ENCODE measurements around the gene MORN1. TPM values are rescaled to one million over a fixed set of nuclear protein-coding genes. Genes with fewer than 3 reads are reported as not detected.

MORN1 gene
- total RNA-seq, 1 experiment from 2014 or later, result 23.2 TPM

DNA sequence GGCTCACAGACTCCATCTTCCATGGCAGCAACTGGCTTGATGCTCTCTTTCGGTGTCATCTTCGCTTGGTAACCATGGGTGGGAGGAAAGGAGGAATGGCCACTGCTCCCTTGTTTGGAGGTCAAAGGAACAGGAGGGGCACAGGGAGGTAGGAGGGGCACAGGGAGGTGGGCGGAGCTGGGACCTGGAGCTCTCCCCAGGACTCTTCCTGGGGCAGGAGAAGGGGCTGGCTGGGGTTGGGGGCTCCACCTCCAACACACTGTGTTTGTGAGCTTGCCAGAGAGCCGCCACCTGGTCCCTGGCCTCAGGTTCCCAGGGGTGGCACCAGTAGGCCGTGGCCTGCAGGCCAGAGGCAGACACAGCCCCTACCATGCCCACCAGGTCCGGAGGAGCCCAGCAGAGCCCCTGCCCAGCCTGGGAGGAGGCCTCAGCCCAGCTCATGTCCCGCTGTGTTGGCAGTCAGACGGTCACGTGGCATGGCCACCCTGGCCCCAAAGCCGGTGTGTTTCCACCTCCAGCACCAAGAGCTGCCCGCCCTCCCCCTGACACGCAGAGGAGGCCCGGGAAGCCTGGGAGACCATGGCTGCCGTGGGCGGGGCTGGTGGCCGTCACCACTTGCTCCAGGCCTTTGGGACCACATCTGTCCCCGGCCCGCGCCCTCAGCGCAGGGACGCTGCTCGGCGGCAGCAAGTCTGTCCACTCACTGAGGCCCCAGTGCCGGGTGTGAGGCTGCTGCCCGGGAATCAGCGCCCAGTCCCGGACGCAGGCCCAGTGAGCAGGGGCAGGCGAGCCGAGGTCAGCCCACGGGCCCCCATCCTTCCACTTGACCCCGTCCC is 73.9 kb downstream of the MORN1 start:
- intact Hi-C loops (cut with micrococcal nuclease; ENCODE audit: unreplicated experiment), result no loop called here
- Mint-ChIP-seq H3K4me3 (ENCODE audit: low read depth, unreplicated experiment) (no peak overlapping the region), H3K4me1 (ENCODE audit: low read depth, unreplicated experiment) (no peaks in the 10 kb centered on the region), H3K36me3 (ENCODE audit: insufficient read depth, unreplicated experiment) (peaks cover 11% of the 10 kb centered on the region), H3K27ac (ENCODE audit: unreplicated experiment) (no peak overlapping the region), H3K9me3 (ENCODE audit: low read depth, unreplicated experiment) (no peaks in the 10 kb centered on the region), H3K27me3 (ENCODE audit: unreplicated experiment) (no peaks in the 10 kb centered on the region)
- BruUV-seq (replicated peaks), result no TSS peak
- DNase-seq, result no peak
- TF ChIP-seq, protein P1, sequence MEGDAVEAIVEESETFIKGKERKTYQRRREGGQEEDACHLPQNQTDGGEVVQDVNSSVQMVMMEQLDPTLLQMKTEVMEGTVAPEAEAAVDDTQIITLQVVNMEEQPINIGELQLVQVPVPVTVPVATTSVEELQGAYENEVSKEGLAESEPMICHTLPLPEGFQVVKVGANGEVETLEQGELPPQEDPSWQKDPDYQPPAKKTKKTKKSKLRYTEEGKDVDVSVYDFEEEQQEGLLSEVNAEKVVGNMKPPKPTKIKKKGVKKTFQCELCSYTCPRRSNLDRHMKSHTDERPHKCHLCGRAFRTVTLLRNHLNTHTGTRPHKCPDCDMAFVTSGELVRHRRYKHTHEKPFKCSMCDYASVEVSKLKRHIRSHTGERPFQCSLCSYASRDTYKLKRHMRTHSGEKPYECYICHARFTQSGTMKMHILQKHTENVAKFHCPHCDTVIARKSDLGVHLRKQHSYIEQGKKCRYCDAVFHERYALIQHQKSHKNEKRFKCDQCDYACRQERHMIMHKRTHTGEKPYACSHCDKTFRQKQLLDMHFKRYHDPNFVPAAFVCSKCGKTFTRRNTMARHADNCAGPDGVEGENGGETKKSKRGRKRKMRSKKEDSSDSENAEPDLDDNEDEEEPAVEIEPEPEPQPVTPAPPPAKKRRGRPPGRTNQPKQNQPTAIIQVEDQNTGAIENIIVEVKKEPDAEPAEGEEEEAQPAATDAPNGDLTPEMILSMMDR (IDR thresholded peaks at IDR 0.05; ENCODE audit: unreplicated experiment), result no peak
- CTCF ChIA-PET, result no interaction called here

DNA sequence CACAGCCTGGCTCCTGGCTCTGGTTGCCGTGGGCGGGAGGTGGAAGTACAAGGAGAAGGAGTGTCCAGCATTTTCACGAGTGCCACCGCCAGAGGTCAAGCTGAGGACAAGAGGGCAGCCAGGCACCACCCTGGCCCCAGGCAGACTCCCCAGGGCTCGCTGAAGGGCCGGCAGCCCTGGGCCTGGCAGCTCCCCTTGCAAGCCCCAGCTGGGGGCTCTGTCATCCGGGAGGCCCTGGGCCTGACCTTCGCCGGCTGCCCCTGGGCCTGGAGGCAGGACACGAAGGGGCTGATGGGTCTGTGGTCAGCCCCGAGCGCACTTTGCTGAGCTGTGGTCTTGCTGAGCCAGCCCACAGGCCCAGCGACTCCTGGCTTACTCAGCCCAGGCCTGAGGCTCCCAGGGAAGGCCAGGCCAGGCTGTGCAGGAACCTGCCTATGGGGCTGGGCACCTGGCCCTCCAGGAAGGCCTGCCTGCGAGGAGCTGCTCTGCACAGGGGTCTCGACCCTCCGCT is 74.8 kb downstream of the MORN1 start:
- intact Hi-C loops (cut with micrococcal nuclease; ENCODE audit: unreplicated experiment), result no loop called here
- Mint-ChIP-seq H3K4me1 (ENCODE audit: low read depth, unreplicated experiment) (no peaks in the 10 kb centered on the region), H3K27me3 (ENCODE audit: unreplicated experiment) (no peaks in the 10 kb centered on the region), H3K9me3 (ENCODE audit: low read depth, unreplicated experiment) (no peaks in the 10 kb centered on the region), H3K27ac (ENCODE audit: unreplicated experiment) (no peak overlapping the region), H3K4me3 (ENCODE audit: low read depth, unreplicated experiment) (no peak overlapping the region), H3K36me3 (ENCODE audit: insufficient read depth, unreplicated experiment) (peaks cover 7% of the 10 kb centered on the region)
- TF ChIP-seq, protein P1 (IDR thresholded peaks at IDR 0.05; ENCODE audit: unreplicated experiment), result no peak
- CTCF ChIA-PET, result no interaction called here
- BruUV-seq (replicated peaks), result no TSS peak
- DNase-seq, result no peak

DNA sequence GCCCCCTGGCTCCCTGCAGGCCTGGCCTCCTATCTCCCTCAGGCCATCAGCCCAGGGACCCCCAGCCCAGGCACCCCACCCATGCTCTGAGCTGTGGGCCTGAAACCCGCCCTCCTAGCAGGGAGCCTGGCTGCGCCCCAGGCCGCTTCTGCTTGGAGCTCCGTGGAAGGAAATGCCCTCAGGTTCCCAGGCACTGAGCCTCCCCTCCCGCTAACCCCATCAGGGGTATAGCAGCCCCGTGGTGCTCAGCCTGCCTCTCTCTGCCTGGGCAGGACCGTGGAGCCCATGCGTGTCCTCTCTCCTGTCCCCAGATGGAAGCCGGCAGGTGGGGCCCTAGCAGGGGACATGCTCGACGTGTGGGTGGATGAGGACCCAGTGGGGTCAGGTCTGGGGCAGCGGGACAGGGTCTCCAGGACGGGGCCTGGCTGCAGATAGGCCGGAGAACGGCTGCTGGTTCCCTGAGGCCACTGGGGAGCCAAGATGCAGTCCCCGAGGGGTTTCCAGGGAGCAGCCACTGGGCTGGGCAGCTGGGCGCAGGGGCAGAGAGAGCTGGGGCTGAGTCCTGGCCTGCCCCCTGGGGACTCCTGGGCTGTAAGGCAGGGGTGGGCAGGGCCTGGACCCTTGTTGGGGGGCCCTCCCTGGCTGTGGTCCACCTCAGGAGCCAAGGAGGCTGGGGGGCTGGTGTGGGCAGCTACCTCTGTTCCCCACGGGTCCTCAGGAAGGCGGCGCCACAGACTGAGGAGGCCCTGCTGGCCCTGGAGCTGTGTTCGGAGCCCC is 75.5 kb downstream of the MORN1 start:
- DNase-seq, result no peak
- Mint-ChIP-seq H3K4me1 (ENCODE audit: low read depth, unreplicated experiment) (no peaks in the 10 kb centered on the region), H3K9me3 (ENCODE audit: low read depth, unreplicated experiment) (no peaks in the 10 kb centered on the region), H3K4me3 (ENCODE audit: low read depth, unreplicated experiment) (peak overlapping the region; percentile 39), H3K27ac (ENCODE audit: unreplicated experiment) (peak overlapping the region; percentile 30), H3K27me3 (ENCODE audit: unreplicated experiment) (no peaks in the 10 kb centered on the region), H3K36me3 (ENCODE audit: insufficient read depth, unreplicated experiment) (peaks cover 7% of the 10 kb centered on the region)
- CTCF ChIA-PET, result interaction anchor here (1.0 kb wide), 1 partner anchor 121 kb away, joined by 3 read pairs; the partner anchor contains the start of gene FAAP20
- BruUV-seq (replicated peaks), result no TSS peak
- intact Hi-C loops (cut with micrococcal nuclease; ENCODE audit: unreplicated experiment), result no loop called here
- TF ChIP-seq, protein P1 (IDR thresholded peaks at IDR 0.05; ENCODE audit: unreplicated experiment), result no peak

DNA sequence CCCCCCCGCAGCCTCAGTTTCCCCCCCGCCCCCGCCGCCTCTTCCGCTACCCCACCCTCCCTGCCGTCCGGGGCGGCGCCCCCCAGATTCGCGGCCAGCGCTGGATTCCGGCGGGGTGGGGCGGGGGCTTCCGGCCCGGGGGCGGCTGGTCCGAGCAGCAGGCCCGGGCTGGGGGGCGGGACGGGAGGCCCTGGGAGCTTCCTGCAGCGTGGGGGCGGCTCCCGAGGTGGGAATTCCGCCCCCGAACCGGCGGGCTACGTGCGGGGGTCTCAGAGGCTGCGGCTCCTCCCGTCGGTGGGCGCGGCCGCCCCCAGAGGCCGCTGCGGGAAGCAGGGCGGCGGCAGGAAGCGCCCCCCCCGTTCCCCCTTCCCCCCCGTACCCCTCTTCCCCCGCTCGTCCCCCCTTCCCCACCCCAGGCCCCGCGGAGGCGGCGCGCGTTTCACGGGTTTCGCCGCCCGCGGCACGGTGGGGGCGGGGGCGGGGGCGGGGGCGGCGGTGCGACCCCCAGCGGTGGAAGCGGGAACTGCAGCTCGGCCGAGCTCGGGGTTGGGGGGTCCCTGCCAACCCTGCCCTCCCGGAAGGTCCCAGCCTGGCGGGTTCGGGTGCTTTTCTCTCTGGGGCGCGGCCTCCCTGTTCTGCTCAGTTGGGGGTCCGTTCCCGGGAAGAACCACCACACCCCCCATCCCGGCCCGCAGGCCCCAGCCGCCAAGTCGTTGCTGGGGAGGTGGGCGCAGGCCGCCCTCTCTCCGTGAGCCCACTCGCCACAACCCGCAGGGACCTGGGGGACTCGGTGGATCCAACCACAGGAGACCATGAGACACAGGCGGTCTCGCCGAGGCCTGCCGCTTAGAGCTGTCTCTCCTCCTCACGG is 76.3 kb downstream of the MORN1 start:
- peaks cover 12% of the 10 kb centered on the region for H3K36me3 Mint-ChIP-seq (ENCODE audit: insufficient read depth, unreplicated experiment)
- TF ChIP-seq, protein P1 (IDR thresholded peaks at IDR 0.05; ENCODE audit: unreplicated experiment), result peak; percentile 94
- CTCF ChIA-PET, result interaction anchor here (0.9 to 1.0 kb wide), 2 partner anchors 8 to 120 kb away, joined by 3 read pairs; partner anchors contain the start of gene FAAP20
- peak overlapping the region; percentile 39 for H3K4me3 Mint-ChIP-seq (ENCODE audit: low read depth, unreplicated experiment)
- H3K27ac Mint-ChIP-seq (ENCODE audit: unreplicated experiment), result peak overlapping the region; percentile 30
- no peaks in the 10 kb centered on the region for H3K4me1 Mint-ChIP-seq (ENCODE audit: low read depth, unreplicated experiment)
- intact Hi-C loops (cut with micrococcal nuclease; ENCODE audit: unreplicated experiment), result loop anchor here (5.0 kb wide), 1 partner anchor 118 kb away; no protein-coding TSS in a partner anchor
- H3K27me3 Mint-ChIP-seq (ENCODE audit: unreplicated experiment), result no peaks in the 10 kb centered on the region
- H3K9me3 Mint-ChIP-seq (ENCODE audit: low read depth, unreplicated experiment), result no peaks in the 10 kb centered on the region
- peak; percentile 49 for DNase-seq
- BruUV-seq (replicated peaks), result no TSS peak

Data from Calu3 (cell line).